KMS-11 (cell line): ENCODE measurements around the gene ENPP1.

Source experiments
- H2AFZ ChIP-seq: fragments of 200-600 bp; sonication (generic); 2 replicates; pipeline ENCODE4 v1.6.1; 2016; ENCODE audit warnings: antibody characterized with exemption, mixed run types, low read depth
- H3K27ac ChIP-seq: fragments of 200-600 bp; sonication (generic); 2 replicates; pipeline ENCODE4 v1.6.1; 2016; ENCODE audit warnings: mild to moderate bottlenecking, mixed run types
- H3K27me3 ChIP-seq: fragments of 200-600 bp; sonication (generic); 2 replicates; pipeline ENCODE4 v1.6.1; 2017; ENCODE audit warnings: mild to moderate bottlenecking, low read depth, mixed run types, moderate library complexity; ENCODE audit not compliant: insufficient read depth
- H3K36me3 ChIP-seq: fragments of 200-600 bp; sonication (generic); 2 replicates; pipeline ENCODE4 v1.6.1; 2017; ENCODE audit warnings: mild to moderate bottlenecking, mixed run types; ENCODE audit not compliant: insufficient read depth
- H3K4me1 ChIP-seq: fragments of 200-600 bp; sonication (generic); 2 replicates; pipeline ENCODE4 v1.6.1; 2016; ENCODE audit warnings: mild to moderate bottlenecking, low read depth, mixed run types; ENCODE audit not compliant: poor library complexity, severe bottlenecking
- H3K4me2 ChIP-seq: fragments of 200-600 bp; sonication (generic); 2 replicates; pipeline ENCODE4 v1.7.0; 2016; ENCODE audit warnings: mild to moderate bottlenecking, mixed run types
- H3K4me3 ChIP-seq: fragments of 200-600 bp; sonication (generic); IDR thresholded peaks from 2 replicates; pipeline ENCODE4 v1.6.1; 2017; ENCODE audit warnings: low read depth, low read length, mixed read lengths; ENCODE audit not compliant: insufficient read depth
- H3K79me2 ChIP-seq: fragments of 200-600 bp; sonication (generic); 2 replicates; pipeline ENCODE4 v1.6.1; 2016; ENCODE audit warnings: low read depth, mixed run types; ENCODE audit not compliant: insufficient read depth
- H3K9ac ChIP-seq: fragments of 200-600 bp; sonication (generic); 2 replicates; pipeline ENCODE4 v1.6.1; 2016; ENCODE audit warnings: mild to moderate bottlenecking, mixed run types
- H4K20me1 ChIP-seq: fragments of 200-600 bp; sonication (generic); 2 replicates; pipeline ENCODE4 v1.6.1; 2016; ENCODE audit warnings: mild to moderate bottlenecking, mixed run types; ENCODE audit not compliant: insufficient read depth
- TF ChIP-seq, protein P1 (sequence below): fragments of 200-600 bp; sonication (generic); conservative IDR thresholded peaks from 2 replicates; pipeline ENCODE4 v1.6.1; 2017; ENCODE audit warnings: low read depth, mild to moderate bottlenecking, antibody characterized with exemption, low read length, moderate library complexity, mixed read lengths

ENPP1 gene

DNA sequence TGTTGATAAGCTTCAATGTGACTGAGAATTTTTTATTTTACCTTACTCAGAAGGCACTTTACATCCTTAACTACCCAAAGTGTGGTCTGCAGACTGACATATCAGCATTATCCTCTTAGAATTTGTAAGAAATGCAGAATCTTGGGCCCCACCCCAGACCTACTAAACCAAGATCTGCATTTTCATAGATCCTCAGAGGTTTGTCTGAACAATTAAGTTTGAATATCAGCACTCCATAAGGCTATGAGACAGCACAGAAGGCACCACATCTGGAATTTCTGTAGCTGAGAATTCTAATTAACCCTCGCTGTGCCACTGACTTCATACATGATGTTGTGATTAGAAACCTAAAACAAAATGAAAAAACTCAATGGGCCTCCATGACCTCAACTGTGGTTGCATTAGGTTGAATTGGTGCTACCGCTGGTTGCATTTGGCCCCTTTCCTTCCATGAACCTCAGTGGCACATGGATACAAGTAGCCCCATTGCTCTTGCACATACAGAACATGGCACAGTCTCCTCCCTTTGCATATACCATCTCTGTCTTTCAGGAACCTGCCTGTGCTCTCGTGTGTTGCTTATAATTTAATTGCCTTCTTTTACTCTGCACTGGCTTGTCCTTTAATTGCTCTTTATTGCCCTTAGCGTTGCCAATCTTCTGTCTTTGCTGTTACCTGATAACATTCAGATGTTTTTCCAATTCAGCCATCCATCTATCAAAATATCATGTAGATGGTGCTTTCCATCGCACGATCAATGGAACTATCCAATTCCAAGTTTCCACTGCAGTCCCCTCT, 13.4 kb downstream of the ENPP1 start:
- Histone ChIP-seq H3K4me1 (peaks cover 3% of the 10 kb centered on the region), H2AFZ (no peak overlapping the region), H4K20me1 (no peaks in the 10 kb centered on the region), H3K4me2 (no peak overlapping the region), H3K27ac (no peak overlapping the region), H3K27me3 (no peaks in the 10 kb centered on the region), H3K79me2 (no peaks in the 10 kb centered on the region), H3K4me3 (no peak overlapping the region), H3K36me3 (no peaks in the 10 kb centered on the region), H3K9ac (no peak overlapping the region)
- TF ChIP-seq, protein P1, sequence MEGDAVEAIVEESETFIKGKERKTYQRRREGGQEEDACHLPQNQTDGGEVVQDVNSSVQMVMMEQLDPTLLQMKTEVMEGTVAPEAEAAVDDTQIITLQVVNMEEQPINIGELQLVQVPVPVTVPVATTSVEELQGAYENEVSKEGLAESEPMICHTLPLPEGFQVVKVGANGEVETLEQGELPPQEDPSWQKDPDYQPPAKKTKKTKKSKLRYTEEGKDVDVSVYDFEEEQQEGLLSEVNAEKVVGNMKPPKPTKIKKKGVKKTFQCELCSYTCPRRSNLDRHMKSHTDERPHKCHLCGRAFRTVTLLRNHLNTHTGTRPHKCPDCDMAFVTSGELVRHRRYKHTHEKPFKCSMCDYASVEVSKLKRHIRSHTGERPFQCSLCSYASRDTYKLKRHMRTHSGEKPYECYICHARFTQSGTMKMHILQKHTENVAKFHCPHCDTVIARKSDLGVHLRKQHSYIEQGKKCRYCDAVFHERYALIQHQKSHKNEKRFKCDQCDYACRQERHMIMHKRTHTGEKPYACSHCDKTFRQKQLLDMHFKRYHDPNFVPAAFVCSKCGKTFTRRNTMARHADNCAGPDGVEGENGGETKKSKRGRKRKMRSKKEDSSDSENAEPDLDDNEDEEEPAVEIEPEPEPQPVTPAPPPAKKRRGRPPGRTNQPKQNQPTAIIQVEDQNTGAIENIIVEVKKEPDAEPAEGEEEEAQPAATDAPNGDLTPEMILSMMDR = no peak

GRCh38 chr6:131822119-131822518, 14.3 kb downstream of the ENPP1 start:
- H4K20me1 ChIP-seq = no peaks in the 10 kb centered on the region
- H3K36me3 ChIP-seq = no peaks in the 10 kb centered on the region
- no peaks in the 10 kb centered on the region for H3K79me2 ChIP-seq
- TF ChIP-seq, protein P1 = no peak
- H3K27me3 ChIP-seq = no peaks in the 10 kb centered on the region
- no peak overlapping the region for H3K27ac ChIP-seq
- H3K4me2 ChIP-seq = no peak overlapping the region
- H3K4me1 ChIP-seq = peaks cover 3% of the 10 kb centered on the region
- H2AFZ ChIP-seq = no peak overlapping the region
- H3K9ac ChIP-seq = no peak overlapping the region
- no peak overlapping the region for H3K4me3 ChIP-seq

DNA sequence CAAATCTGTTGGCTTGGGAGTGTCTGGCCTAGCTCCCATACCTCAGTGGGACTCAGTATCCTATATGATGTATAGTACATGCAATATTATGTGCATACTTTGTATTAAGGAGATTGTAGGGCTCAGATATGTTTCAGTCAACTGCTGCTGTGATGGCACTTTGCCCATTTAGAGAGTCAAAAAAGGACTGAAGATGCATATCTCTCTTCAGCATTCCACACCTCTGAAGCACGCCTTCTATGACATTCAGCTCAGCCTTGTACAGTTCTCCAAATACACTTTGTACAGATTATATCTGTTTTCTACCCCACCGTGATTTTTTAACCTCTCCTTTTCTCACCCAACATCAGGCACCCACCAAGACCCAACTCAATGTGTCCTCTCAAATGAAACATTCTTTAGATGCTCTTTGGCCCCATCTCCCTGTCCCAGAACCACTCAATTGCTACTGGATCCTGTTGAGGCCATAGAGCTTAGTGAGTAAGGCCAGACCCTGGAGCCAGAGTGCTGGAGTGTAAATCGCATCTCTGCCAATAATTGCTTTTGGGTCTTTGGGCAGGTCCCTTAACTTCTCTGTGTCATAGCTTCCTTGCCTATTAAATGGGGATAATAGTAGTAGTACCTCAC, 15.6 kb downstream of the ENPP1 start:
- no peaks in the 10 kb centered on the region for H3K27me3 ChIP-seq
- H3K4me2 ChIP-seq = no peak overlapping the region
- no peak overlapping the region for H2AFZ ChIP-seq
- peaks cover 3% of the 10 kb centered on the region for H3K4me1 ChIP-seq
- H4K20me1 ChIP-seq = no peaks in the 10 kb centered on the region
- no peak overlapping the region for H3K27ac ChIP-seq
- H3K4me3 ChIP-seq = no peak overlapping the region
- no peaks in the 10 kb centered on the region for H3K79me2 ChIP-seq
- H3K36me3 ChIP-seq = no peaks in the 10 kb centered on the region
- H3K9ac ChIP-seq = no peak overlapping the region
- TF ChIP-seq, protein P1 = no peak

DNA sequence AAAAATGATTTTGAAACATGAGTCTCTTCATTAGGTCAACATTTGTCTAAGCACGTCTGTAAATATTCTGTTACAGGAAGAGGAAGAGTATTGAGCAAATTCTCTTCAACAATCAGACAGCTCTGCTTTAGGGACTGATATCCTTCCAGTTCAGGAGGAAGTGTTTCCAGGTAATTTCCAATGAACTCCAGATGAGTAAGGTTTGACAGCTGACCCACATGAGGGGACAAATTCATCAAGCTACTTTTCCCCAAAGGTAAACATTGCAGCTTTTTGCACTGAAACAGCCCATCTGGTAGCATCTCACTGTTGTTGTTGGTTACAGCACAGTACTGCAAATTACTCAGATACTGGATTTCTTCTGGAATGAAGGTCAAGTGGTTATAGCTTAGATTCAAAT, 18.1 kb downstream of the ENPP1 start:
- Histone ChIP-seq H3K79me2 (no peaks in the 10 kb centered on the region), H3K27me3 (no peaks in the 10 kb centered on the region), H3K4me2 (no peak overlapping the region), H3K4me1 (no peaks in the 10 kb centered on the region), H3K4me3 (no peak overlapping the region), H4K20me1 (no peaks in the 10 kb centered on the region), H3K36me3 (no peaks in the 10 kb centered on the region), H2AFZ (no peak overlapping the region), H3K27ac (no peak overlapping the region), H3K9ac (no peak overlapping the region)
- TF ChIP-seq, protein P1 = no peak
